Fibroblast of lung (primary cell): ENCODE results near the gene GNG12.

Source experiments
- EZH2 ChIP-seq: IDR thresholded peaks from 2 replicates; pipeline ENCODE4 v1.5.1; 2012; ENCODE audit warnings: low read length, control low read depth, mild to moderate bottlenecking; ENCODE audit errors: missing control alignments
- TF ChIP-seq, protein P1 (sequence below), 2 donors: IDR thresholded peaks in 1 of 2; conservative IDR thresholded peaks in 1 of 2; 1 replicate in 1 of 2; 2 replicates in 1 of 2; pipeline ENCODE4 v1.5.1; 2011 to 2012; ENCODE audit warnings: low read length in 2 of 2, control low read depth in 1 of 2, inconsistent platforms in 1 of 2, low read depth in 1 of 2, mild to moderate bottlenecking in 1 of 2

DNA sequence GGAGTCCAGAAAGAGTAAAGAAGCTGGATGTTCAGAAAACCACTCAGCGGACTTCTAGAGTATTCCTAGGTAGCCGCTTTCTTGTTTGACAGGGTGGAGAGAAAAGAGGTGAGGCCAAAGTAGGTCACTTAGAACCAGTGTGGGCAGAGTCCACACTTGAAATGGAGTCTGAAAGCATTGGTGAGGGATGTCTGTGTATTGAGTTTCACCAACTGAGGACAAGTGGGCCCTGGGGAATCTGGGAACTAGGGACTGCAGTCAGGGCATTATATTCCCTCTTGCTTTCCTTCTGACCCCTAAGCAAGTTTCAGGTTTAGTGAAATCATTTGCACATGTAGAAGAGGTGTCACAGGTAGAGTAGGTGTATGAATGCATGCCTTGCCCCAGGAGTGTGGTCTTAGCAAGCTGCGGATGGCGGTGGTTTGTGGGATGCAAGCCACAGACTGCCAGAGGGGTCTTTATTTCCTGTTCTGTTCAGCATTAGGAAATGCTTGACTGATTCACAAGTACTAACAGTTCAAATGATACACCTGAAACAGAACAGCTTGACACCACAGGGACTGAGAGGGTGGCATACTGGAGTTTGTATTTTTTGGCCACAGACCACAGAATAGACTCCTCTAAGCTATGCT lies 1.1 kb upstream of the GNG12 start:
- TF ChIP-seq, protein P1, sequence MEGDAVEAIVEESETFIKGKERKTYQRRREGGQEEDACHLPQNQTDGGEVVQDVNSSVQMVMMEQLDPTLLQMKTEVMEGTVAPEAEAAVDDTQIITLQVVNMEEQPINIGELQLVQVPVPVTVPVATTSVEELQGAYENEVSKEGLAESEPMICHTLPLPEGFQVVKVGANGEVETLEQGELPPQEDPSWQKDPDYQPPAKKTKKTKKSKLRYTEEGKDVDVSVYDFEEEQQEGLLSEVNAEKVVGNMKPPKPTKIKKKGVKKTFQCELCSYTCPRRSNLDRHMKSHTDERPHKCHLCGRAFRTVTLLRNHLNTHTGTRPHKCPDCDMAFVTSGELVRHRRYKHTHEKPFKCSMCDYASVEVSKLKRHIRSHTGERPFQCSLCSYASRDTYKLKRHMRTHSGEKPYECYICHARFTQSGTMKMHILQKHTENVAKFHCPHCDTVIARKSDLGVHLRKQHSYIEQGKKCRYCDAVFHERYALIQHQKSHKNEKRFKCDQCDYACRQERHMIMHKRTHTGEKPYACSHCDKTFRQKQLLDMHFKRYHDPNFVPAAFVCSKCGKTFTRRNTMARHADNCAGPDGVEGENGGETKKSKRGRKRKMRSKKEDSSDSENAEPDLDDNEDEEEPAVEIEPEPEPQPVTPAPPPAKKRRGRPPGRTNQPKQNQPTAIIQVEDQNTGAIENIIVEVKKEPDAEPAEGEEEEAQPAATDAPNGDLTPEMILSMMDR (conservative IDR thresholded peaks at IDR 0.05 in 1 of 2, IDR thresholded peaks at IDR 0.05 in 1 of 2; ENCODE audit: low read depth in 1 of 2, low read length in 2 of 2) = no peak
- no peak for TF ChIP-seq EZH2
